A204.1 (cell line): ENCODE results near the gene CLIC3.
"Not testable (repeated sequence)": the region's sequence is repeated elsewhere in the genome, so short reads cannot be mapped to it uniquely, and the experiment has no call there.

Source experiments
- FAIRE-seq: peaks from 2 replicates; lab custom pipeline; 2012; peaks lifted over from hg19 to GRCh38; lab: Jason Lieb, UNC

CLIC3 gene

GRCh38 chr9:136996361-136997292 is at the start of gene CLIC3:
TSS of gene CLIC3 (minus strand) at chr9:136996568. CDS start at chr9:136996543, 25 bp downstream.
- FAIRE-seq, result no peak

GRCh38 chr9:137045294-137046087 is 49.1 kb upstream of the CLIC3 start:
- no peak for FAIRE-seq

GRCh38 chr9:137044502-137045177 is 48.3 kb upstream of the CLIC3 start:
- FAIRE-seq, result no peak

- no peak for FAIRE-seq
Measured at GRCh38 chr9:137044037-137044436, 47.7 kb upstream of the CLIC3 start.

GRCh38 chr9:137042751-137043727 is 46.7 kb upstream of the CLIC3 start:
- FAIRE-seq, result no peak

- FAIRE-seq, result no peak
Measured at GRCh38 chr9:137041124-137041523, 44.8 kb upstream of the CLIC3 start.

- no peak for FAIRE-seq
Measured at GRCh38 chr9:137040568-137040967, 44.2 kb upstream of the CLIC3 start.

GRCh38 chr9:137039611-137040366 is 43.4 kb upstream of the CLIC3 start:
- FAIRE-seq, result no peak

GRCh38 chr9:137038916-137039315 is 42.5 kb upstream of the CLIC3 start:
- no peak for FAIRE-seq

GRCh38 chr9:137037483-137037882 is 41.1 kb upstream of the CLIC3 start:
- no peak for FAIRE-seq

GRCh38 chr9:137037035-137037434 is 40.7 kb upstream of the CLIC3 start:
- FAIRE-seq, result no peak

GRCh38 chr9:137035937-137036336 is 39.6 kb upstream of the CLIC3 start:
- no peak for FAIRE-seq

- FAIRE-seq, result no peak
Measured at GRCh38 chr9:137035507-137035834, 39.1 kb upstream of the CLIC3 start.

GRCh38 chr9:137034709-137035506 is 38.5 kb upstream of the CLIC3 start:
- FAIRE-seq, result no peak

- FAIRE-seq, result no peak
Measured at GRCh38 chr9:137034039-137034708, 37.8 kb upstream of the CLIC3 start.

- not testable (repeated sequence) for FAIRE-seq
Measured at GRCh38 chr9:137033481-137033880, 37.1 kb upstream of the CLIC3 start.

GRCh38 chr9:137032858-137033257 is 36.5 kb upstream of the CLIC3 start:
- FAIRE-seq, result no peak

GRCh38 chr9:137031904-137032640 is 35.7 kb upstream of the CLIC3 start, which contains the start of gene FUT7:
TSS of gene FUT7 (minus strand) at chr9:137032088. CDS start at chr9:137031991, 97 bp downstream.
- no peak for FAIRE-seq
